ENCODE measurements around the gene PTPN6.

DNA sequence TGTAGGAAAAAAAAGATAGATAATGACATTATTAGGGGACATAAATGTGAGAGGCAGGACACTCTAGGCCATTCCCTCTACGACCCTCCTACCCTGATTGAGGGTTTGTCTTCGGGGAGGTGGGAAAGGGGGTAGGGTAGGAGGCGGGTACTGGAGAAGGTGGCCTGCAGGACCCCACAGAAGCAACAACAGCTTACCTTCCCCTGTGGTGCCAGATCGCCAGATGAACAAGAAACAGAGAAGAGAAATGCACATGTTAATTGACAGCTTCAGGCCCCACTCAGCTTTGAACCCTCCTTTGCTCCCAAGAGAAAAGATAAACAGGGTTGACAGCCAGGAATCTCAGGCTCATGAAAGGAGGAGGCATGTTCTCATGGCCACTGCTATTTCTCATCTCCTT, 14.6 kb downstream of the PTPN6 start:
- TF ChIP-seq CTCF (IDR thresholded peaks at IDR 0.05) (no peak), POLR2A (IDR thresholded peaks at IDR 0.05) (no peak)

Measured in tibial nerve (tissue), 3 donors.